ENCODE measurements around the gene TMEM39B. TPM values are rescaled to one million over a fixed set of nuclear protein-coding genes. Genes with fewer than 3 reads are reported as not detected.
"Not testable (repeated sequence)": the region's sequence is repeated elsewhere in the genome, so short reads cannot be mapped to it uniquely, and the experiment has no call there.

TMEM39B gene
- total RNA-seq, 3 donors from 2014 or later = 4.2 to 6.2 (median 4.8) TPM

DNA sequence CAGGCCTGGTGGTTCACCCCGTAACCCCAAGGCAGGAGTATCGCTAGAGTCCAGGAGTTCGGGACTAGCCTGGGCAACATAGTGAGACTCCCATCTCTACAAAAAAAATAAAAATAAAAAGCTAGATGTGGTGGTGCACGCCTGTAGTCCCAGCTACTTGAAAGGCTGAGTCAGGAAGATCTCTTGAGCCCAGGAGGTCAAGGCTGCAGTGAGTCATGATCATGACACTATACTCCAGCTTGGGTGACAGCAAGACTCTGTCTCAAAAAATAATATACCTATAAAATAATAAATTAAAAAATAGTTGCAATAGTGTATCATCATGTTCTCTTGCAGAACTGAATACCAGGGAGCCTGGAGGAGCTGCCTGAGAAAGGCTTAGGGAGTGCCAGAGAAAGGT lies 19.9 kb upstream of the TMEM39B start:
- no peaks in the 10 kb centered on the region for H3K9me3 ChIP-seq
- H3K4me1 ChIP-seq = no peaks in the 10 kb centered on the region
- H3K27ac ChIP-seq = no peak overlapping the region
- TF ChIP-seq POLR2AphosphoS5 (IDR thresholded peaks at IDR 0.05) (no peak), POLR2A (IDR thresholded peaks at IDR 0.05) (no peak)
- TF ChIP-seq, protein P1, sequence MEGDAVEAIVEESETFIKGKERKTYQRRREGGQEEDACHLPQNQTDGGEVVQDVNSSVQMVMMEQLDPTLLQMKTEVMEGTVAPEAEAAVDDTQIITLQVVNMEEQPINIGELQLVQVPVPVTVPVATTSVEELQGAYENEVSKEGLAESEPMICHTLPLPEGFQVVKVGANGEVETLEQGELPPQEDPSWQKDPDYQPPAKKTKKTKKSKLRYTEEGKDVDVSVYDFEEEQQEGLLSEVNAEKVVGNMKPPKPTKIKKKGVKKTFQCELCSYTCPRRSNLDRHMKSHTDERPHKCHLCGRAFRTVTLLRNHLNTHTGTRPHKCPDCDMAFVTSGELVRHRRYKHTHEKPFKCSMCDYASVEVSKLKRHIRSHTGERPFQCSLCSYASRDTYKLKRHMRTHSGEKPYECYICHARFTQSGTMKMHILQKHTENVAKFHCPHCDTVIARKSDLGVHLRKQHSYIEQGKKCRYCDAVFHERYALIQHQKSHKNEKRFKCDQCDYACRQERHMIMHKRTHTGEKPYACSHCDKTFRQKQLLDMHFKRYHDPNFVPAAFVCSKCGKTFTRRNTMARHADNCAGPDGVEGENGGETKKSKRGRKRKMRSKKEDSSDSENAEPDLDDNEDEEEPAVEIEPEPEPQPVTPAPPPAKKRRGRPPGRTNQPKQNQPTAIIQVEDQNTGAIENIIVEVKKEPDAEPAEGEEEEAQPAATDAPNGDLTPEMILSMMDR (IDR thresholded peaks at IDR 0.05) = no peak
- no peaks in the 10 kb centered on the region for H3K27me3 ChIP-seq
- no peak for DNase-seq (ENCODE audit: low spot score in 2 of 2)
- H3K36me3 ChIP-seq = peaks cover 6% of the 10 kb centered on the region
- H3K4me3 ChIP-seq = no peak overlapping the region
- intact Hi-C loops (cut with DNase I; ENCODE audit: low total_unique reads) = no loop called here

DNA sequence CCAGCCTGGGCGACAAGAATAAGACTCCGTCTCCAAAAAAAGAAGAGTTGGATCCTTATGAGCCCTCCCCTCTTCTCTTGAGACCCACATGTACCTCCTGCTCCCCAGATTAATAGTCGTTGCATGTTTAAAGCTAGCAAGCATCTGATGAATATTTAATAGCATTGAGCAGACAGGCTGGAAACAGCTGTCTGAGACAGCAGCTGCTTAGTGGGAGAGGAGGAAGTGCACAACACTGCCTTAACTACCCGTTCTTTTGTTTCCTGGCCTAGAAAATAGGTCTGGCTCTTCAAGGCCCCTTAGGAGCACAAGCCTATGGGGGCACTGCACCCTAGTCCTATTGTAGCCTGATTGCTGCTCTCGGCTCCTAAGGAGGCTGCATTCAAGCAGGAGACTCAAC lies 17.3 kb upstream of the TMEM39B start:
- no peak overlapping the region for H3K4me3 ChIP-seq
- H3K36me3 ChIP-seq = peaks cover 6% of the 10 kb centered on the region
- no peaks in the 10 kb centered on the region for H3K4me1 ChIP-seq
- H3K27ac ChIP-seq = no peak overlapping the region
- intact Hi-C loops (cut with DNase I; ENCODE audit: low total_unique reads) = no loop called here
- TF ChIP-seq, protein P1 (IDR thresholded peaks at IDR 0.05) = no peak
- no peak for TF ChIP-seq POLR2A (IDR thresholded peaks at IDR 0.05)
- TF ChIP-seq POLR2AphosphoS5 (IDR thresholded peaks at IDR 0.05) = no peak
- no peaks in the 10 kb centered on the region for H3K27me3 ChIP-seq
- DNase-seq (ENCODE audit: low spot score in 2 of 2) = no peak
- no peaks in the 10 kb centered on the region for H3K9me3 ChIP-seq

DNA sequence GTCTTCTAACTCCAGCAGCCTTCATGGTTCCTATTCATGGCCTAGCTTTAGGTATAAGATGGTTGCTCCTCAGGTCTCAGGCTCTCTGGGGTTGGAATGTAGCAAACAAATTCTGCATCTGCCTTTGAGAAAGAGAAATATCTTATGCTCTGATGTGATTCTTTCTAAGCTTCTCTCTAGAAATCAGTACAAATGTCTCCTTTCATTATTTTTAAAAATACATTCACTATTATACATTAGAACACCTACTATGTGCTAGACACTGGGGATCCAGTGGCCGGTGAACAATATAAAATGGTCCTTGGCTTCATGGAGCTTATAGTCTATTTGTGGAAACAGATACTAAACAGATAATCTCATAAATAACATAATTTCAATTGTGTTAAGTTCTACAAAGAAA lies 16.1 kb upstream of the TMEM39B start:
- H3K27me3 ChIP-seq = no peaks in the 10 kb centered on the region
- no peaks in the 10 kb centered on the region for H3K4me1 ChIP-seq
- no peak for DNase-seq (ENCODE audit: low spot score in 2 of 2)
- no peaks in the 10 kb centered on the region for H3K9me3 ChIP-seq
- H3K27ac ChIP-seq = no peak overlapping the region
- H3K4me3 ChIP-seq = no peak overlapping the region
- intact Hi-C loops (cut with DNase I; ENCODE audit: low total_unique reads) = no loop called here
- peaks cover 3% of the 10 kb centered on the region for H3K36me3 ChIP-seq
- no peak for TF ChIP-seq POLR2A (IDR thresholded peaks at IDR 0.05)
- TF ChIP-seq, protein P1 (IDR thresholded peaks at IDR 0.05) = no peak
- TF ChIP-seq POLR2AphosphoS5 (IDR thresholded peaks at IDR 0.05) = no peak

GRCh38 chr1:32060914-32061313 lies 11.8 kb upstream of the TMEM39B start:
- intact Hi-C loops (cut with DNase I; ENCODE audit: low total_unique reads) = no loop called here

GRCh38 chr1:32062867-32063230 lies 9.9 kb upstream of the TMEM39B start:
- Histone ChIP-seq H3K36me3 (no peaks in the 10 kb centered on the region), H3K27ac (peak overlapping the region; percentile 80 to 90), H3K4me1 (peaks cover 8 to 10% of the 10 kb centered on the region in 2 donors), H3K9me3 (no peaks in the 10 kb centered on the region), H3K27me3 (no peaks in the 10 kb centered on the region), H3K4me3 (no peak overlapping the region)
- intact Hi-C loops (cut with DNase I; ENCODE audit: low total_unique reads) = no loop called here
- DNase-seq (ENCODE audit: low spot score in 2 of 2) = no peak
- TF ChIP-seq POLR2A (IDR thresholded peaks at IDR 0.05) = no peak

More at GRCh38 chr1:32060914-32061313, 11.8 kb upstream of the TMEM39B start:
- Histone ChIP-seq H3K36me3 (no peaks in the 10 kb centered on the region), H3K27me3 (no peaks in the 10 kb centered on the region), H3K27ac (no peak overlapping the region), H3K9me3 (no peaks in the 10 kb centered on the region), H3K4me3 (no peak overlapping the region), H3K4me1 (peaks cover 0 to 8% of the 10 kb centered on the region in 2 donors)
- TF ChIP-seq, protein P1 (IDR thresholded peaks at IDR 0.05) = no peak
- no peak for TF ChIP-seq POLR2AphosphoS5 (IDR thresholded peaks at IDR 0.05)
- no peak for TF ChIP-seq POLR2A (IDR thresholded peaks at IDR 0.05)
- no peak for DNase-seq (ENCODE audit: low spot score in 2 of 2)

GRCh38 chr1:32063261-32063681 lies 9.5 kb upstream of the TMEM39B start:
- Histone ChIP-seq H3K9me3 (no peaks in the 10 kb centered on the region), H3K27me3 (no peaks in the 10 kb centered on the region), H3K27ac (peak overlapping the region; percentile 80 to 90), H3K4me1 (peaks cover 8 to 10% of the 10 kb centered on the region in 2 donors), H3K4me3 (no peak overlapping the region), H3K36me3 (no peaks in the 10 kb centered on the region)
- DNase-seq (ENCODE audit: low spot score in 2 of 2) = no peak
- no peak for TF ChIP-seq POLR2A (IDR thresholded peaks at IDR 0.05)
- TF ChIP-seq, protein P1 (IDR thresholded peaks at IDR 0.05) = peak; percentile 67 to 73 (median 73)
- TF ChIP-seq POLR2AphosphoS5 (IDR thresholded peaks at IDR 0.05) = no peak
- intact Hi-C loops (cut with DNase I; ENCODE audit: low total_unique reads) = no loop called here

- peak overlapping the region; percentile 39 to 48 for H3K27ac ChIP-seq
- H3K36me3 ChIP-seq; intact Hi-C loops (cut with DNase I; ENCODE audit: low total_unique reads); H3K4me1 ChIP-seq; H3K27me3 ChIP-seq; H3K9me3 ChIP-seq; H3K4me3 ChIP-seq; DNase-seq (ENCODE audit: low spot score in 2 of 2): not testable (repeated sequence)
These were observed 6.9 kb upstream of the TMEM39B start for GRCh38 chr1:32065613-32066488.

All from breast epithelium (tissue), 4 donors.